PC-3 (cell line): Measurements from ENCODE around the gene IL20RA.

Experiments
- CTCF ChIP-seq: fragments of 300-600 bp; sonication (generic); conservative IDR thresholded peaks from 2 replicates; pipeline ENCODE4 v1.5.1; 2017; ENCODE audit warnings: antibody characterized with exemption, low read depth, mild to moderate bottlenecking, low read length
- EZH2 ChIP-seq: fragments of 300-600 bp; sonication (generic); IDR thresholded peaks from one replicate; pipeline ENCODE4 v1.6.1; 2017; ENCODE audit warnings: antibody characterized with exemption, mild to moderate bottlenecking, low read length; ENCODE audit not compliant: unreplicated experiment

DNA sequence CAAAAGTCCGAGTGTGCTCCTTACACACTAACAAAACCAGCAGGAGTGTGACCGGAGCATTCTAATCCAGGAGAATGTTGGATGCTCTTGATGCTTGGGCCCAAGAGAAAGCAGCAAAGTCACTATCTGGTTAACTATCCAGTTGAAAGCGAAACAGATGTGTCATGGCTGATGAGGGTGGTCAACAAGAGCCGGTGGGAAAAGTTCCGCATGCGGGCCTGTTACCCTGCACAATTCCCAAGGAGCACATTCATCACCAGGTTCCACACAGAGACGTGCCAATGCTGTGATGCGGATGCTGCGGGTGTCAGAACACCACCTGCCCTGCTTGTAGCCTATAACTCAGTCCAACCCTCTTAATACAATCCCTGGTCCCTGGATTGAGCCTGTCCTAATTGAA, 38.7 kb downstream of the IL20RA start:
- TF ChIP-seq EZH2 (no peak), CTCF (no peak)
